ENCODE data around the gene SHQ1. TPM values are rescaled to one million over a fixed set of nuclear protein-coding genes. Genes with fewer than 3 reads are reported as not detected.

SHQ1 gene
- total RNA-seq, 2 donors from 2014 or later: 9.6 to 11.2 TPM

GRCh38 chr3:72810063-72810462 is 38.2 kb downstream of the SHQ1 start:
- no peak overlapping the region for H3K4me3 ChIP-seq
- peaks cover 4% of the 10 kb centered on the region for H3K4me1 ChIP-seq
- H3K36me3 ChIP-seq (replicated peaks in 1 of 2; ENCODE audit: insufficient read depth in 1 of 2, low read depth in 2 of 2): no peaks in the 10 kb centered on the region
- no peak overlapping the region for H3K27ac ChIP-seq
- no peak for DNase-seq
- no peaks in the 10 kb centered on the region for H3K27me3 ChIP-seq
- TF ChIP-seq CTCF (IDR thresholded peaks at IDR 0.05) (no peak), POLR2A (IDR thresholded peaks at IDR 0.05) (no peak)
- ATAC-seq: no peak
- H3K9me3 ChIP-seq: no peaks in the 10 kb centered on the region
- intact Hi-C loops (cut with DNase I): no loop called here

- DNase-seq: no peak
- 92 to 94% methylated on average over 5 of the region's 5 CpGs for WGBS, 2 donors
- H3K4me3 ChIP-seq: no peak overlapping the region
- H3K27ac ChIP-seq: no peak overlapping the region
- intact Hi-C loops (cut with DNase I): no loop called here
- TF ChIP-seq POLR2A (IDR thresholded peaks at IDR 0.05) (no peak), CTCF (IDR thresholded peaks at IDR 0.05) (no peak)
- no peak for ATAC-seq
- H3K27me3 ChIP-seq: no peaks in the 10 kb centered on the region
- H3K4me1 ChIP-seq: peaks cover 4% of the 10 kb centered on the region
- H3K9me3 ChIP-seq: no peaks in the 10 kb centered on the region
- H3K36me3 ChIP-seq (replicated peaks in 1 of 2; ENCODE audit: insufficient read depth in 1 of 2, low read depth in 2 of 2): no peaks in the 10 kb centered on the region
Measured at GRCh38 chr3:72804361-72804760, 43.9 kb downstream of the SHQ1 start.

GRCh38 chr3:72803573-72803972 is 44.7 kb downstream of the SHQ1 start:
- intact Hi-C loops (cut with DNase I): no loop called here
- Histone ChIP-seq H3K27me3 (no peaks in the 10 kb centered on the region), H3K4me3 (no peak overlapping the region), H3K9me3 (no peaks in the 10 kb centered on the region), H3K4me1 (peaks cover 4% of the 10 kb centered on the region), H3K27ac (no peak overlapping the region), H3K36me3 (replicated peaks in 1 of 2; ENCODE audit: insufficient read depth in 1 of 2, low read depth in 2 of 2) (no peaks in the 10 kb centered on the region)
- TF ChIP-seq CTCF (IDR thresholded peaks at IDR 0.05): no peak
- no peak for TF ChIP-seq POLR2A (IDR thresholded peaks at IDR 0.05)
- ATAC-seq (no peak), DNase-seq (no peak)
- 92 to 94% methylated on average over 3 of the region's 3 CpGs for WGBS, 2 donors

GRCh38 chr3:72802001-72802400 is 46.2 kb downstream of the SHQ1 start:
- no peak for ATAC-seq
- H3K9me3 ChIP-seq: no peaks in the 10 kb centered on the region
- WGBS, 2 donors: 93 to 97% methylated on average over 5 of the region's 5 CpGs
- H3K27ac ChIP-seq: no peak overlapping the region
- no peaks in the 10 kb centered on the region for H3K27me3 ChIP-seq
- intact Hi-C loops (cut with DNase I): no loop called here
- TF ChIP-seq CTCF (IDR thresholded peaks at IDR 0.05): no peak
- TF ChIP-seq POLR2A (IDR thresholded peaks at IDR 0.05): no peak
- no peaks in the 10 kb centered on the region for H3K36me3 ChIP-seq (replicated peaks in 1 of 2; ENCODE audit: insufficient read depth in 1 of 2, low read depth in 2 of 2)
- no peak overlapping the region for H3K4me3 ChIP-seq
- peaks cover 4% of the 10 kb centered on the region for H3K4me1 ChIP-seq
- no peak for DNase-seq

GRCh38 chr3:72800869-72801268 is 47.4 kb downstream of the SHQ1 start:
- no peaks in the 10 kb centered on the region for H3K27me3 ChIP-seq
- no peaks in the 10 kb centered on the region for H3K9me3 ChIP-seq
- no peak for ATAC-seq
- DNase-seq: no peak
- no peaks in the 10 kb centered on the region for H3K4me1 ChIP-seq
- no peak overlapping the region for H3K27ac ChIP-seq
- H3K36me3 ChIP-seq (replicated peaks in 1 of 2; ENCODE audit: insufficient read depth in 1 of 2, low read depth in 2 of 2): no peaks in the 10 kb centered on the region
- no peak overlapping the region for H3K4me3 ChIP-seq
- no peak for TF ChIP-seq CTCF (IDR thresholded peaks at IDR 0.05)
- TF ChIP-seq POLR2A (IDR thresholded peaks at IDR 0.05): no peak
- intact Hi-C loops (cut with DNase I): no loop called here
